ENCODE data around the gene CCNQ.
A peak's percentile ranks its signal among the peaks of the same experiment; 100 is the strongest.

Gene CCNQ

GRCh38 chrX:153637121-153638040 is 38.4 kb upstream of the CCNQ start:
- DNase-seq = no peak

- DNase-seq = no peak
These were observed 37.8 kb upstream of the CCNQ start for GRCh38 chrX:153636716-153637115.

GRCh38 chrX:153635788-153636668 is 37.1 kb upstream of the CCNQ start:
- no peak for DNase-seq

GRCh38 chrX:153635388-153635787 is 36.4 kb upstream of the CCNQ start:
- DNase-seq = no peak

- no peak for DNase-seq
These were observed 35.9 kb upstream of the CCNQ start for GRCh38 chrX:153634832-153635231.

GRCh38 chrX:153634236-153634635 is 35.3 kb upstream of the CCNQ start:
- no peak for DNase-seq

- no peak for DNase-seq
These were observed 34.8 kb upstream of the CCNQ start for GRCh38 chrX:153633607-153634180.

GRCh38 chrX:153633048-153633447 is 34.1 kb upstream of the CCNQ start:
- no peak for DNase-seq

- no peak for DNase-seq
These were observed 33.6 kb upstream of the CCNQ start for GRCh38 chrX:153632595-153632946.

GRCh38 chrX:153631907-153632594 is 33.1 kb upstream of the CCNQ start:
- DNase-seq = no peak

- DNase-seq = no peak
These were observed 32.4 kb upstream of the CCNQ start for GRCh38 chrX:153631346-153631745.

GRCh38 chrX:153628665-153629064 is 29.7 kb upstream of the CCNQ start:
- no peak for DNase-seq

- no peak for DNase-seq
These were observed 29.2 kb upstream of the CCNQ start for GRCh38 chrX:153628129-153628528.

- peak in 3 of 58 donors; percentile 7 to 38 (median 12) for DNase-seq
These were observed 28.8 kb upstream of the CCNQ start for GRCh38 chrX:153627675-153628111.

GRCh38 chrX:153626863-153627674 is 28.1 kb upstream of the CCNQ start:
- DNase-seq = no peak

GRCh38 chrX:153626025-153626633 is 27.2 kb upstream of the CCNQ start:
- no peak for DNase-seq

- DNase-seq = no peak
These were observed 26.5 kb upstream of the CCNQ start for GRCh38 chrX:153625271-153626024.

- no peak for DNase-seq
These were observed 25.5 kb upstream of the CCNQ start for GRCh38 chrX:153624196-153625091.

All from anterior cingulate cortex (tissue), 58 donors.